SJSA1 (cell line): Measurements from ENCODE around the gene ITGB5. TPM values are rescaled to one million over a fixed set of nuclear protein-coding genes. Genes with fewer than 3 reads are reported as not detected.

Experiments used
- DNase-seq, 2 experiments: peaks; one replicate each; pipeline ENCODE4 v3.0.0-alpha.2; 2015 to 2020; ENCODE audit warnings: low spot score in 2 of 2, low read depth in 1 of 2
- H3K27ac ChIP-seq: fragments of 250-450 bp; sonication (Bioruptor Pico); 2 replicates; pipeline ENCODE4 v1.5.1; 2020; ENCODE audit warnings: mild to moderate bottlenecking, moderate library complexity
- H3K27me3 ChIP-seq: fragments of 250-450 bp; sonication (Bioruptor Pico); replicated peaks from 2 replicates; pipeline ENCODE4 v1.5.1; 2020; ENCODE audit warnings: mild to moderate bottlenecking, moderate library complexity
- H3K36me3 ChIP-seq: fragments of 250-450 bp; sonication (Bioruptor Pico); 2 replicates; pipeline ENCODE4 v1.5.1; 2020; ENCODE audit warnings: mild to moderate bottlenecking
- H3K4me1 ChIP-seq: fragments of 250-450 bp; sonication (Bioruptor Pico); replicated peaks from 2 replicates; pipeline ENCODE4 v1.6.1; 2021; ENCODE audit warnings: mild to moderate bottlenecking
- H3K4me3 ChIP-seq: fragments of 250-450 bp; sonication (Bioruptor Pico); 2 replicates; pipeline ENCODE4 v1.5.1; 2020; ENCODE audit warnings: mild to moderate bottlenecking
- H3K9me3 ChIP-seq: fragments of 250-450 bp; sonication (Bioruptor Pico); replicated peaks from 2 replicates; pipeline ENCODE4 v1.5.1; 2020; ENCODE audit warnings: mild to moderate bottlenecking
- total RNA-seq: library from RNA; depleted of rRNA; stranded (reverse); fragments of >200 nt; shearing (Covaris generic); gene quantifications from 2 replicates; pipeline ENCODE4 v1.2.3, GENCODE V29; 2014

Gene ITGB5
- total RNA-seq, 1 experiment from 2014 or later: 84.6 TPM

GRCh38 chr3:124885466-124886167 is 1.5 kb downstream of the ITGB5 start:
- Histone ChIP-seq H3K9me3 (no peaks in the 10 kb centered on the region), H3K27ac (0 out of 2 replicates have a peak overlapping the region, but pooled peaks have one; percentile 9), H3K36me3 (peaks cover 3% of the 10 kb centered on the region; the same call in 1 of the 2 replicates), H3K4me1 (peaks cover 46% of the 10 kb centered on the region), H3K4me3 (peak overlapping the region; percentile 72), H3K27me3 (no peaks in the 10 kb centered on the region)
- DNase-seq: peak; percentile 49 to 53

DNA sequence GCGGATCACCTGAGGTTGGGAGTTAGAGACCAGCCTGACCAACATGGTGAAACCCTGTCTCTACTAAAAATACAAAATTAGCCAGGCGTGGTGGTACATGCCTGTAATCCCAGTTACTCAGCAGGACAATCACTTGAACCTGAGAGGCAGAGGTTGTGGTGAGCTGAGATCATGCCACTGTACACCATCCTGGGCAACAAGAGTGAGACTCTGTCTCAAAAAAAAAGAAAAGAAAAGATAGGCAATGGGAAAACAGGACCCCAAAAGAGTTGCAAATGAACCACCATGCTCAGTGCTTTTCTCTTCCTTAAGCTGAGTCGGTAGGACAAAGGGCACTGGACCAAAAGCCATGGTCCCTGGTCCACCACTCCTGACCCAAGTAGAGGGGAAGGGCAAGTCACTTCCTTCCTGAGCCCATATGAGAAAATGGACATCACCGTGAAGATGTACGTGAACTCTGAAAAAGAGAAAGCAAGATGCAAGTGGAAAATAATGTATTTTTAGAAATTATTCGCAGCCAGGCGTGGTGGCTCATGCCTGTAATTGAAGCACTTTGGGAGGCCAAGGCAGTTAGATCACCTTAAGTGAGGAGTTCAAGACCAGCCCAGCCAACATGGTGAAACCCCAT is 2.6 kb downstream of the ITGB5 start:
- H3K27ac ChIP-seq: no peak overlapping the region
- DNase-seq: no peak
- H3K9me3 ChIP-seq: no peaks in the 10 kb centered on the region
- H3K4me3 ChIP-seq: no peak overlapping the region
- H3K36me3 ChIP-seq: peaks cover 3% of the 10 kb centered on the region; the same call in 1 of the 2 replicates
- H3K4me1 ChIP-seq: peaks cover 53% of the 10 kb centered on the region
- no peaks in the 10 kb centered on the region for H3K27me3 ChIP-seq

DNA sequence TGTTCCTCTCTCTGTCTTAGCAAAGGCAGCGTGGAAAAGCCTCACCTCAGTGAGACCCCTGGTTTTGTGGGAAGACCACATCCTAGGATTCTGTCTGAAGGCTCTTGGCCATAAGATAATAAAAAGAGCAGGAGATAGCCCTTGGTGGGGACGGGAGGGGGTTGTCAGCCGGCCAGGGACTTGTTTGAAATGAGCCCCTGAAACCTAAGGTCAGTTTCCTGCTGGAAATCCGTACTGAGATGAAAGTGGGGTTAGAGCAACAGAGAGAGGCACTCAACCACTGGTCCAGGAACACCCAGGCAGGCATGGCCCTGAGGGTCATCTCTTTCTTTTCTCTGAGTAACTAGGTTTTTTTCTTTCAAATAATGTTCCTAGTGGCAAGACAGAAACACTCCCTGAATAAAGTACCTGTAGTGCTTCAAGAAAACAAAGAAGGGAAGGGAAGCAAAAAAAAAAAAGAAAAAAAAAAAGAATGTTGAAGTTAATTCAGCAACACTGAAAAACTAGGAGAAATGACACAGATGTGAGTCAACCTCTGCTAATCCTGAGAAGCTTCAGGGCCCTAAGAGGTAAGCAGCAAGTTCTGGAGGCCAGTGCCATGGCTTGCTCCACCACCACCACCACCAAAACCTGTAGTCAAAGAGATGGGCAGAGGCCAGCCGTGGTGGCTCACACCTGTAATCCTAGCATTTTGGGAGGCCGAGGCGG is 3.2 kb downstream of the ITGB5 start:
- no peaks in the 10 kb centered on the region for H3K9me3 ChIP-seq
- no peak for DNase-seq
- peaks cover 3% of the 10 kb centered on the region; the same call in 1 of the 2 replicates for H3K36me3 ChIP-seq
- no peak overlapping the region for H3K27ac ChIP-seq
- H3K4me1 ChIP-seq: peaks cover 59% of the 10 kb centered on the region
- H3K27me3 ChIP-seq: no peaks in the 10 kb centered on the region
- no peak overlapping the region for H3K4me3 ChIP-seq

DNA sequence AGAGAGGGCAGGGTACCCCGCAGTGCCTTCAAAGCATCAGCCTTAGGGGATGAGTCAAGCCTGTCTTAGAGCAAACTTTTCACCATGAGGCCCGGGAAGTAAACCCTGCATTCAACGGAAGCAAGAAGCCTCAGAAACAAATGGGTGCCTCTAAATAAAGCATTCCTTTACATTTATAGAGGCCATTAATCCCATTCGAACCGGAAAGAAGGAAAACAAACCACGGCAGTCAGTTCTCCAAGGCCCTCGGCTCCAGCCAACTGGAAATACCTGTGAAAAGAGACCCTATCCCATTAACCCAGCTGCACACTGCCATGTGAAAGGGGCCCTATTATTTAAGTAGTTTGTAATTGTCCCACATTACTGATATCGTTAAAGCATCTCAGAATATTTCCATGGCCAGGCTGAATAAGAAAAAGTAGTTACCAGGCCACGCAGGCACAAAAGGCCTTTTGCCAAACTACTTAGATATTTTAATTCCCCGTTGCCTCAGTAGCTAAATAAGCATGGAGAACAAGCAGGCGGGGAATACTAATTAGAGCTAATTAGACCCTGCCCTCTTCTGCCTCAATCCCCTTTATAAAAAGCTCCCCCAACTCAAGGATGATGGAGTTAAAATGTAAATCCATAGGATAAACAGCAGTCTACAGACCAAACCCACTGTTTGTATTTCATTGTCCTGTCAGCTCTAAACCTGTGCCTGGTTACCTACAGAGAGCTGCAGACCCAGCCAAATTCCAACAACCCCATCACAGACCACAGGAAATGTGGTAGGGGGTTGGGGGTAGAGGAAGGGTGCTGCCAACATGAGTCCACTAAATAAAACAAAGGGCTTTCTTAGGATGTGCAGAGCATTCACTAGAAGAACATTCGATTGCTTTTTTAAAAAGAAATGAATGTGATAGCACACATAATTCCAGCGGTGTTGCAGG is 4.1 kb downstream of the ITGB5 start:
- H3K27me3 ChIP-seq: no peaks in the 10 kb centered on the region
- H3K4me3 ChIP-seq: no peak overlapping the region
- peaks cover 68% of the 10 kb centered on the region for H3K4me1 ChIP-seq
- H3K9me3 ChIP-seq: no peaks in the 10 kb centered on the region
- no peak for DNase-seq
- no peak overlapping the region for H3K27ac ChIP-seq
- H3K36me3 ChIP-seq: peaks cover 3% of the 10 kb centered on the region; the same call in 1 of the 2 replicates

DNA sequence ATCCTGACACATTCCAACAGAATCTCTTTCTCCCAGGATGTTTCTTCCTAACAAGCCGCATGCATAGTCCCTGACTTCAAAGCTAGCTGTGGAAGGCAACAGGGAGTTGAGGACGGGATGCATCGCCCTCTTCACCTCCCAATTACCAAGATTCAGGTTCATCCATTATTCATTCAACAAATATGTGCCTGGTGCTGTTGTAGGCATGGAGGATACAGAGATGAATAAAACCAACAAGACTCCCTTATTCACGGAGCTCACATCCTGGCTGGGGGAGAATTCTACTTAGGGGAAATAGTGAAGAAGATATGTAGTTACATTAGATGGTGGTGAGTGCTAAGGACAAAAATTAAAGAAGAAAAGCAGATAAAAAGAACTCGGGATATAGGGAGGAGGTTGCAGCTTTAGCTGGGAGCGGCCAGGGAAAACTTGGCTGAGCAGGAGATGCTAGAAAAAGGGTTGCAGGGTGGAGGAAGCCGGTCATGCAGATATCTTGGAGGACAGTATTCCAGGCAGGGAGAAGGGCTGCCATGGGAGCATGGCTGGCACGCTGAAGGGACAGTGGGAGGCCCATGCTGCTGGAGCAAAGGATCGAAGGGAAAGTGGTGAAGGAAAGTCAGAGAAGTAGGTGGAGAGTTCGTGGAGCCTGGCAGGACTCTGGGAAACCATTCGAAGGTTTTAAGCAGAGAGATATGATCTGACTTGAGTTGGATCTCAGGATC is 5.0 kb downstream of the ITGB5 start:
- Histone ChIP-seq H3K27me3 (no peaks in the 10 kb centered on the region), H3K4me3 (no peak overlapping the region), H3K9me3 (no peaks in the 10 kb centered on the region), H3K27ac (no peak overlapping the region), H3K36me3 (peaks cover under 1% of the 10 kb centered on the region; the same call in 1 of the 2 replicates), H3K4me1 (peaks cover 70% of the 10 kb centered on the region)
- no peak for DNase-seq

GRCh38 chr3:124879337-124879680 is 7.9 kb downstream of the ITGB5 start:
- no peak overlapping the region for H3K4me3 ChIP-seq
- no peak for DNase-seq
- no peaks in the 10 kb centered on the region for H3K27me3 ChIP-seq
- peaks cover 54% of the 10 kb centered on the region for H3K4me1 ChIP-seq
- H3K9me3 ChIP-seq: no peaks in the 10 kb centered on the region
- peak overlapping the region; percentile 56 for H3K27ac ChIP-seq
- H3K36me3 ChIP-seq: no peaks in the 10 kb centered on the region

DNA sequence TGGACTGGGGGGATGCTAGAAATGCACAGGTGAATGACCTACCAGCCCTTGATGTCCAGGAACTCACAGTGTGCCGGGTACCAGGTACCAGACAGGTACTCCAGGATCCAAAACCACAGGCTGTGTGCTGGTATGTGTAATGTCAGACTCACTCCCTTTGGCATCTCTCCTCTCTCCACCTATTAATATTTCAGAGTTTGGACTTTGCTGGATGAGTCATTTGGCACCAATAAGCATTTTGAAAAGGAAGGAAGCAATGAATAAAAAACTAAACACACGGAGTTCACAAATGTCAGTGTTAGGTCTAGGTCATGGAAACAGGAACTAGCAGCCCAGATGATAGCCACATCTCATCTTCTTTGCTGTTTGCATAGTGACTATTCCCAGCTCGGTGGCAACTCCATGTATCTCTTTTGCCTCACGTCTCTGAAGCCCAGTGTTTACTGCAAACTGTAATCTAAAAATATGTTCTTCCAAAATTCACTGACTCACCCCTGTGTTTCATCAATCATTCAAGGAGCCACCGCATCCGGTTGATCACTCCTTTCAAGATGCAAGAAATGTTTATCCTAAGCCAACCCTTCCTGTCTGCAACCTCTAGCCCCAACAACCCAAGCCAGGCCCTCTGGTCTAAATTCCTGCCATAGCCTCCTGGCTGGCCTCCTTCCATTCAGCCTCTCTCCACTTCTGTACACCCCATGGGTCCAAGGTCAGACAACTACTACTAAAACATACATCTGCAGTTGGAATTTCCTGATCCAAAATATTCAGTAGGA is 8.4 kb downstream of the ITGB5 start:
- H3K36me3 ChIP-seq: no peaks in the 10 kb centered on the region
- H3K27me3 ChIP-seq: no peaks in the 10 kb centered on the region
- no peak overlapping the region for H3K4me3 ChIP-seq
- H3K9me3 ChIP-seq: no peaks in the 10 kb centered on the region
- H3K27ac ChIP-seq: peak overlapping the region; percentile 56
- peak; percentile 84 to 87 for DNase-seq
- peaks cover 49% of the 10 kb centered on the region for H3K4me1 ChIP-seq

- no peaks in the 10 kb centered on the region for H3K9me3 ChIP-seq
- H3K27ac ChIP-seq: peak overlapping the region; percentile 56
Measured at GRCh38 chr3:124877674-124878073, 9.5 kb downstream of the ITGB5 start.

GRCh38 chr3:124876401-124876878 is 10.7 kb downstream of the ITGB5 start:
- Histone ChIP-seq H3K4me1 (peaks cover 35% of the 10 kb centered on the region), H3K36me3 (no peaks in the 10 kb centered on the region), H3K4me3 (no peak overlapping the region), H3K27me3 (no peaks in the 10 kb centered on the region), H3K27ac (no peak overlapping the region), H3K9me3 (no peaks in the 10 kb centered on the region)
- no peak for DNase-seq

More at GRCh38 chr3:124877674-124878073, 9.5 kb downstream of the ITGB5 start:
- peaks cover 44% of the 10 kb centered on the region for H3K4me1 ChIP-seq
- DNase-seq: no peak
- no peaks in the 10 kb centered on the region for H3K27me3 ChIP-seq
- H3K4me3 ChIP-seq: no peak overlapping the region
- H3K36me3 ChIP-seq: no peaks in the 10 kb centered on the region

GRCh38 chr3:124873226-124873625 is 13.9 kb downstream of the ITGB5 start:
- Histone ChIP-seq H3K27ac (no peak overlapping the region), H3K27me3 (no peaks in the 10 kb centered on the region), H3K36me3 (no peaks in the 10 kb centered on the region; the same call in 1 of the 2 replicates), H3K4me1 (peaks cover 14% of the 10 kb centered on the region), H3K9me3 (no peaks in the 10 kb centered on the region), H3K4me3 (no peak overlapping the region)
- no peak for DNase-seq

- H3K9me3 ChIP-seq: no peaks in the 10 kb centered on the region
- no peaks in the 10 kb centered on the region for H3K4me1 ChIP-seq
- no peaks in the 10 kb centered on the region; the same call in 1 of the 2 replicates for H3K36me3 ChIP-seq
- H3K27ac ChIP-seq: no peak overlapping the region
- DNase-seq: no peak
- H3K27me3 ChIP-seq: no peaks in the 10 kb centered on the region
- no peak overlapping the region for H3K4me3 ChIP-seq
Measured at GRCh38 chr3:124867511-124867910, 19.7 kb downstream of the ITGB5 start.

GRCh38 chr3:124862006-124862405 is 25.2 kb downstream of the ITGB5 start:
- Histone ChIP-seq H3K4me3 (no peak overlapping the region), H3K27me3 (no peaks in the 10 kb centered on the region), H3K4me1 (peaks cover 39% of the 10 kb centered on the region), H3K27ac (no peak overlapping the region), H3K9me3 (no peaks in the 10 kb centered on the region), H3K36me3 (no peaks in the 10 kb centered on the region; the same call in 1 of the 2 replicates)
- DNase-seq: no peak
